Stromal cell of bone marrow (primary cell): ENCODE results near the gene LBHD2.

ENCODE experiments used
- DNase-seq: peaks from one replicate; pipeline ENCODE4 v3.0.0-alpha.2; 2012; ENCODE audit warnings: low read depth

LBHD2 gene

GRCh38 chr14:103068351-103069073, 15.5 kb upstream of the LBHD2 start:
- DNase-seq, result no peak

DNA sequence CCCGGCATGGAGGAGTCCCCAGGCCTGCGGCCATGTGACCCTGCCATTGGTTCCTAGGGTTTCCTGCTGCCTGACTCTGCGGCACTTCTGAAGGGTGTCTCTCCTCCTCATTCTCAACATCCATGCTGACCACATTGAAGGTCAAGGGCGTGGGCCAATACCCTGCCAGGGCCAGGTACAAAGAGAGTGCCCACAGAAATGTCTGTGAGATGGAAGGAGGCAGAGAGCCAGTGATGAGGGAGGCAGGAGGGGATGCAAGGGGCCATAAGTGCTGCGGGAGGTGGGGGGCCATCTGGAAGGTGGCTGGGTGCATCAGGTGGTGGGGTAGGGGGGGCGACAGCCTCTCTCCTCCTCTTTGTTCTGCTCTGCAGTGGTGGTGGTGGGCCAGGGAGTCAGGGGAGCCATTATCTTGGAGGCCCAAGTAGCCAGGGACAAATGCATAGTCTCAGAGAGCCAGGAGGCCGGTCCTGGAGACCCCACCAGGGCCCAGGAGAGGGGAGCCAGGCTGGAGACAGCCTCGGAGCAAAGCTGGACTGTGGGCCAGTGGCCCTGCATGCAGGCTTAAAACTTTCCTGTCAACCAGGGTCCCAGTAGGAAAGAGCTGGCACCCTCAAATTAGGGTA, 13.6 kb upstream of the LBHD2 start:
- no peak for DNase-seq

DNA sequence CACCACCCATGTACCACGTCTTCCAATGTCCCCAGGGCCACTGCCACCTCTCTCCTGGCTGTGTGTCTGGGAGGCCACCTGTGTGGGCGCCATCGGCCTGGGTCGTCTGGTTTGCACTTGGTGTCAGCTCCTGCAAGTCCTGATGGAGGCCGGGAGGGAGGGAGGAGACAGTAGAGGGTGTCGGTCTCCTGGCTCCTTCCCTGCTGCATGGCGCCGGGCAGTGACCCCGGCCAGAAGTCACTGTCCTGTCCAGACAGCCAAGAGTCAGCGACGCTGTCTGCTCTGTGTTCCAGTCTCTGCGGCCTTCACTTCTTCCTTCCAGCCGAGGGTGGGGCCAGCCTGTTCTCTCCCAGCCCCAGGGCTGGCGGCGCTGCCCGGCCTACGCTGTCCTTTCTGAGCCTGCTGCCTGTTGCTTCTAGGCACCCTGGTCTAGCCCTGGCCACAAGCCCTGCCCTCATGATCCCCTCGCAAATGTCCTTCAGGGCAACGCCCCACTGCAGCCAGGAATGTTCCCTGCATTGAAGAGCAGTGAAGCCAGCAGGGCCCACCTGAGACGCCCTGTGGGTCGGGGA, 13.0 kb upstream of the LBHD2 start:
- DNase-seq, result no peak

DNA sequence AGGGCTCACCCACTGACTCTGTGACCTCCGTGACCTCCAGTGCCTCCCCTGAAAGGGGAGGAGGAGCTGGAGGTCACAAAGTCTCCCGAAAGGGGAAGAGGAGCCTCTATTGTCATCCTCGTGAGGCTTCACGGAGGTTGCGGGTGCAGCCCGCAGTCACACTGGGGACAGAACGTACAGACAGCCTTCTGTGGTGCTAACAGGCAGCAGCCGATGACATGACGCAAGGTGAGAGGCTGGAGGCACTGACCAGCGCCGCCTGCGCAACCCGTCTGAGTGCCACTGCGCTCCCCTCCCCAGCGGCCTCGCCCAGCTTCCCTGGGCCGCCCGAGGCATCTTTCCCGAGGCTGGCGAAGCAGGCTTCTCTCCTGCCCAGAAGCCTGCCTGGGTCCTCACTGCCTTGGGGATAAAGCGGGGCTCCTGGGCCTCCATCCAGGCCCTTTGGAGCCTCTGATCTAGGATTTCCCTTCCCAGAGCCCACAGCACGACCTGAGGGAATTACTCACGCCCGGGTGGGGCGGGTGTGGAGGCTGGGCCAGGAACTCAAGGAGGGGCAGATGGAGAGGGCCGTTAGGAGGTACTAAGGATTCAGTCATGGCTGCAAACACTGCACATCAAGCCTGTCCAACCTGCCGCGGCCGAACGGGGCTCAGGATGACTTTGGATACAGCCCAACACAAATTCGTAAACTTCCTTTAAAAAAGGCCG, 12.3 kb upstream of the LBHD2 start:
- no peak for DNase-seq

DNA sequence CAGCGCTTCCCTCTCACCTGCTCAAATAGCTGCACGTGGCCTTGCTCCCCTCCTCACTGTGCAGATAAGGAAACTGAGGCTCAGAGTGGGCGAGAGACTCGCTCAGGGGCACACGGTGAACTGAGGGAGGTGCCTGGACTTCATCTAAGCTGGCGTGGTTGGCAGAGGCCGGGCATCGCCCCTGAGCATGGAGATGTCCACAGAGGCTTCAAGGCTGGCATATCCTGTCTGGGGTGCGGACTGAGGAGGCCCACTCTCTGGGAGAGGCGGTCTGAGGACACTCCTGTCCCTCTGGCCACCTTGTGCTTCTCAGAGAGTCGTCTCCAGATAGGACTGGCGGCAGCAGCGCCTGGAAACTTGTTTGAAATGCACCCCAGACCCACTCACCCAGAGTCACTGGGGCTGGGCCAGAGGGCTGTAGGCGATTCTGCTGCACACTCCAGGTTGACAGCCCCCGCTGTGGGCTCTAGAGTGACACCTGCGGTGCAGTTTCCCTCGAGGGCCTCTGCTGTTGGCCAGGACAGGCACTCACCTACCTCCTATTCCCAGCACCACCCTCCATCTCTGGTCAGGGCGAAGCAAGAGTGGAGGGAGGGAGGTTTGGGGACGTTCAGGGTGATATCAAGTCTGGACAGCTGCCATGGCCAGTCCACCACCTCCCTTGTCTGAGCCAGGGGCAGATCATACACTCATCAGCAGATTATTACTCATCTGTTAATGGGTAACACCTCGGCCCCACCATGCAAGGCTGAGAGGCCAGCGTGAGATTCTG, 11.2 kb upstream of the LBHD2 start:
- DNase-seq, result no peak

- no peak for DNase-seq
Observed at GRCh38 chr14:103073367-103073875, 10.6 kb upstream of the LBHD2 start.

GRCh38 chr14:103073876-103074728, 9.9 kb upstream of the LBHD2 start:
- DNase-seq, result no peak

- no peak for DNase-seq
Observed at GRCh38 chr14:103074729-103075367, 9.2 kb upstream of the LBHD2 start.

DNA sequence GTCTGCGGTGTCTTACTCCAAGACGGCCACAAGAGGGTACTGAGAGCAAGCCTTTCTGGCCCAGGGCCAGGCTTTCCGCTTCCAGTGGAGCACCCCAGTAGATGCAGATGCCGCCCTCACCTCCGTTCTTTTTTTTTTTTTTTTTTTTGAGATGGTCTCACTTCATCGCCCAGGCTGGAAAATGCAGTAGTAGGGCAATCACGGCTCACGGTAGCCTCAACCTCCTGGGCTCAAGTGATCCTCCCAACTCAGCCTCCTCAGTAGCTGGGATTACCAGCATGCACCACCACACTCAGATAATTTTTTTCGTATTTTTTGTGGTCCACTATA, 5.6 kb upstream of the LBHD2 start:
- peak; percentile 62 for DNase-seq

GRCh38 chr14:103078860-103079587, 5.0 kb upstream of the LBHD2 start:
- DNase-seq, result no peak

GRCh38 chr14:103081951-103082350, 2.1 kb upstream of the LBHD2 start:
- DNase-seq, result no peak

DNA sequence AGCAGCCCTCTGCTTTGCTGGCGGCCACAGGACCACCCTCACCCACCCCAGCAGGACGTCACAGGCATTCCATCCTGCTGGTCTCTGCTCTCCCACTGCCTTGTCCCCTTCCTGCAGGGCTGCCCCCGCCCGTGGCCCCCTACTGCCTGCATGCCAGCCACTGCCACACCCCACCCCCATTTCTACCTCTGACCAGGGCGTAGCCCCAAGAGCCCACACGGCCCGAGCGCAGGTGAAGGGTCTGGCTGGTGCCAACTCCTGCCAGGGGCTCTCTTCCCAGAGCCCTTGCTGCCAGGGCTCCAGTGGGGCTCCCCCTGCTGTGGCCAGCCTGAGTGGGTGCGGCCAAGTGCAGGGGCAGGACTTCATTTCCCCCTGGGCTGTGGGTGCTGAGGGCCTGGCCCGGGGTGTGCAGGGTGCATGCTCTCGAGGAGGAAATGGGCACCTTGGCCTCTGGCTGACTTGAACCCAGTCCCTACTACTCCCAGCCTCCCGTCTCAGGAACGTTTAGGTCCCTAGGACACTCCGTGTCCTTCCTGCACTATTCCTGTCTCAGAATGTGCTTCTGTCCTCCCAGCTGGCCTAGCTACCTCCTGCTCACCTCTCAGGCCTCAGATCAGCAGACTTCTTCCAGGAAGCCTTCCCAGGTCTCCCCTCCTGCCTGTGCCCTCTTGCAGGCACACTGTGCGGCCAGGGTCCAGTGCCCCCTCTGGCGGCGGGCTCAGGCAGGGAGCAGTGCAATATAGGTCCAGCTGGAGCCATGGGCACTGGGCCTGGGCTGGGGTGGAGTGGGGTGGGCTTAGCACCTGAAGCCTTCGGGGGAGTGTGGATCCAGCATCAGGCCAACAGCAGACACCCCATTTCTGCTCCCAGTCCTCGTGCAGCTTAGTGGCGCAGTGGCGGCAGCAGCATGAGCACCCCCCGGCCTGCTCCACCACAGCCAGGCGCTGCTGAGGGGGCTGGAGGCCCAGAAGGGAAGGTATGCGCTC, 1.4 kb downstream of the LBHD2 start:
- DNase-seq, result no peak

GRCh38 chr14:103086771-103087342, 2.8 kb downstream of the LBHD2 start:
- DNase-seq, result no peak

- no peak for DNase-seq
Observed at GRCh38 chr14:103087343-103087835, 3.4 kb downstream of the LBHD2 start.

GRCh38 chr14:103088921-103089320, 4.9 kb downstream of the LBHD2 start:
- DNase-seq, result no peak

- no peak for DNase-seq
Observed at GRCh38 chr14:103089386-103090335, 5.7 kb downstream of the LBHD2 start.

- DNase-seq, result no peak
Observed at GRCh38 chr14:103090481-103091020, 6.5 kb downstream of the LBHD2 start.
